HG03103 (cell line): Measurements from ENCODE around the gene STK31.
A peak's percentile ranks its signal among the peaks of the same experiment; 100 is the strongest.
"Not testable (repeated sequence)": the region's sequence is repeated elsewhere in the genome, so short reads cannot be mapped to it uniquely, and the experiment has no call there.

Experiments
- ATAC-seq: cut with Tn5 transposase; IDR thresholded peaks from one replicate; pipeline ENCODE4 v1.9.1; 2021; ENCODE audit warnings: low read depth; ENCODE audit not compliant: unreplicated experiment

Gene STK31

GRCh38 chr7:23710000-23710399 is at the start of gene STK31:
Gene STK31, plus strand, starts transcription at chr7:23710219. Its CDS starts 67 bp downstream, at chr7:23710286.
- no peak for ATAC-seq

- no peak for ATAC-seq
Observed at GRCh38 chr7:23661385-23661784, 48.6 kb upstream of the STK31 start.

GRCh38 chr7:23662124-23662983 is 47.7 kb upstream of the STK31 start:
- ATAC-seq, result no peak

- ATAC-seq, result no peak
Observed at GRCh38 chr7:23662984-23663313, 47.1 kb upstream of the STK31 start.

GRCh38 chr7:23664122-23664521 is 45.9 kb upstream of the STK31 start:
- ATAC-seq, result no peak

- no peak for ATAC-seq
Observed at GRCh38 chr7:23672033-23672432, 38.0 kb upstream of the STK31 start.

GRCh38 chr7:23679898-23680413 is 30.1 kb upstream of the STK31 start, which contains the start of gene FAM221A:
Gene FAM221A, plus strand, starts transcription at chr7:23680199. Its CDS starts 20 bp downstream, at chr7:23680219.
- ATAC-seq, result peak; percentile 98

- peak; percentile 21 for ATAC-seq
Observed at GRCh38 chr7:23680414-23681405, 29.3 kb upstream of the STK31 start.

- ATAC-seq, result not testable (repeated sequence)
Observed at GRCh38 chr7:23684041-23684440, 26.0 kb upstream of the STK31 start.

GRCh38 chr7:23685731-23686130 is 24.3 kb upstream of the STK31 start:
- ATAC-seq, result no peak

GRCh38 chr7:23687011-23687410 is 23.0 kb upstream of the STK31 start:
- no peak for ATAC-seq

- ATAC-seq, result no peak
Observed at GRCh38 chr7:23689165-23689564, 20.9 kb upstream of the STK31 start.

GRCh38 chr7:23691320-23691719 is 18.7 kb upstream of the STK31 start:
- ATAC-seq, result no peak

GRCh38 chr7:23693224-23693623 is 16.8 kb upstream of the STK31 start:
- no peak for ATAC-seq

GRCh38 chr7:23696916-23697441 is 13.0 kb upstream of the STK31 start:
- peak; percentile 77 for ATAC-seq

GRCh38 chr7:23698822-23699221 is 11.2 kb upstream of the STK31 start:
- ATAC-seq, result no peak

- no peak for ATAC-seq
Observed at GRCh38 chr7:23700046-23700445, 10.0 kb upstream of the STK31 start.

GRCh38 chr7:23709081-23709750 is 803 bp upstream of the STK31 start:
- ATAC-seq, result no peak

GRCh38 chr7:23712368-23713284 is 2.6 kb downstream of the STK31 start:
- ATAC-seq, result no peak
